SW480 (cell line): Measurements from ENCODE around the gene SULT2B1.
"Not testable (repeated sequence)": the region's sequence is repeated elsewhere in the genome, so short reads cannot be mapped to it uniquely, and the experiment has no call there.

Experiments
- DNase-seq: peaks from one replicate; pipeline ENCODE4 v3.0.0-alpha.2; 2016; ENCODE audit warnings: low spot score

SULT2B1 gene

DNA sequence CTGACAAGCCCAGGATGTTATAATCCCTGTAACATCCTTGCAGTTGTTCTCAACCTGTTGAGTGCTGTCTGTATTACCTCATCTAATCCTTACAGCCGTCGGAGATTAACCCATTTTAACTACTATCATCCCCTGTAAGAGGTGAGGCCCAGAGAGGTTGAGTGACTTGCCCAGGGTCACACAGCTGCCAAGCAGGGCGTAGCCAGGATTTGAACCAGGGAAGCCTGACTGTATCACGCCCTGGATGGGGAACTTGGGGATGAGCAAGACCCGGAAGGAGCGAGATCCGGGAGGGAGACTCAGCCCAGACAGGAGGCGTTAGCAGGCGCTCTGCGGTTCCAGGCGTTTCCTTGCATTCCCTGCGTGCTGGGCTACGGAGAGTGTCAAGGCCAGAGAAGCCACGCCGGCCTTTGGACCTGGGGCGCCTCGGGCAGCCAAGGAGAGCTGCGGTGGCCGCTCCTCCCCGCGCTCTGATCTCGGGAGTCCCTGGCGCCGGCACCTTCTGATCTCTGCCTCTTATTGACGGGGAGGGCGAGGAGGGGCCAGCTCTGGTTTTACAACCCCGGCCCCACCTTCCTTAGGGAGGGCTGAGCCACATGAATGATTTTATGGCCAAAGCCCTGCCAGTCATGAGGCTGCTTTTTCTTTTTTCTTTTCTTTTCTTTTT lies 6.2 kb downstream of the SULT2B1 start:
- DNase-seq: peak; percentile 99

DNA sequence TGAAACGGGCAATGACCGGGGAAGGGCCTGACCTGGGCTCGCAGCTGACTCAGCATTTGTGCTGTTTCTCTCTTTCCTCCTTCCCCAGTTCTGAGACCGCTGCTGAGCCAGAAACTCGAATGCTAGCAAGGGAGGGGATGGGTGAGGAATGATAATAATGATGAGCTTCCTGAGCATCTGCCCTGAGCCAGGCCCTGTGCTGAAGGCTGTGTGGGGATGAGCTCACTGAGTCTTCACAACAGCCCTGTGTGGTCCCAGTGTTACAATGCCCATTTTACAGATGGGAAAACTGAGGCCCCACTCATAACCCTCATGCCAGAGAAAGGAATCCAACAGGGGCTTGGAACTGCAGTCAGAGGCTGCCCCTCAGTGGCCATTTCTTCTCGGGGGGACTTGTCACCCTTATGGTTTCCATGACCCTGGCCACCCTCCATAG lies 8.1 kb downstream of the SULT2B1 start:
- DNase-seq: no peak

DNA sequence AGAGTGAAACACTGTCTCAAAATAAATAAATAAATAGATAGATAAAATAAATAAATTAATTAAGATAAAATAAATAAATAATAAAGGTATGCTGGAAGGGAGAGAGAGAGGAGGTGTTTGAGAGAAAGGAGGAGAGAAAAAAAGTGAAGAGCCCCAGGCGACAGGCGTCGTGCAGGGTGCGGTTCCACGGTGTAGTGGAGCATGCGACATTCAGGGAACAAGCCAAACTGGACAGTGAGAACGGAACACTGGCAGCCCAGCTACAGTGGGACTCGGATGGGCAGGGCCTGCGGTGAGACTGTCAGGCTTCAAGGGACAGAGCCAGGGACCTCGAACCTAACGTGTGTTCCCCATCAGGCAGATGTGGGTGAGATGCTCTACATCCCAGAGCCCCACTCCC lies 9.4 kb downstream of the SULT2B1 start:
- no peak for DNase-seq

DNA sequence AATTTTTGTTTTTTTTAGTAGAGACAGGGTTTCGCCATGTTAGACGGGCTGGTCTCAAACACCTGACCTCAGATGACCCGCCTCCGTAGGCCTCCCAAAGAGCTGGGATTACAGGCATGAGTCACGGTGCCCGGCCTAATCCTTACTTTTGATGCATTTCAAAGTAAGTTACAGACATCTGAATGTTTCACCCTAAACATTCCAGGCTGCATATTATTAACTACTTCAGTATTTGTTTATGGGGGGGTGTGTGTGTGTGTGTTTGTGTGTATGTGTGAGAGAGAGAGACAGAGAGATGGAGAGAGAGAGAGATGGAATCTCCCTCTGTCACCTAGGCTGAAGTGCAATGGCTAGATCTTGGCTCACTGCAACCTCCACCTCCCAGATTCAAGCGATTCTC lies 13.1 kb downstream of the SULT2B1 start:
- peak; percentile 49 for DNase-seq

DNA sequence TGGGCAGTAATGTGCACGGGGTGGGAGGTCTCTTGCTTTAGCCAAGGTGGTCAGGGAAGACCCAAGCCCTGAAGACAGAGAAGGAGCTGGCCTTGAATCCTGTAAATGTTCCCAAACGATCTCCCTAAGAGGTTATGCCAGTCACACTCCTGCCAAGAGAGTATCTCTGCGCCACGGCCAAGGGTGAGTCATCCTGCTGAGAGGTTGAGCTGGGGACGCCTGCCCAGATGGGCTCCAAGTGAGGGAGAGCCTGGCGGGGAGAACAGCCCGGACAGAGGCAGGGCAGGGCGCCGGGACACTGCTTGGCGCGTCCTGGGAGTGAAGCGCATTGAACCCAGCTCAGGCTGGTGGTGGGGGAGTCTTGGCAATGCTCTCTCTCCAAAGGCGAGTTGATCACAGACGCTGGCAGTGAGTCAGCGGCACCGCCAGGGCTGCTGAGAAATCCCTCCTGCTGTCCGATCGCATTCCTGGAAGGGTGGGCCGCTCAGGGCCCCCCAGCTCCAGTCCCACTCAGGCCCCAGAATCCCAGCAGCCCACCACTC lies 16.4 kb downstream of the SULT2B1 start:
- DNase-seq: peak; percentile 84

DNA sequence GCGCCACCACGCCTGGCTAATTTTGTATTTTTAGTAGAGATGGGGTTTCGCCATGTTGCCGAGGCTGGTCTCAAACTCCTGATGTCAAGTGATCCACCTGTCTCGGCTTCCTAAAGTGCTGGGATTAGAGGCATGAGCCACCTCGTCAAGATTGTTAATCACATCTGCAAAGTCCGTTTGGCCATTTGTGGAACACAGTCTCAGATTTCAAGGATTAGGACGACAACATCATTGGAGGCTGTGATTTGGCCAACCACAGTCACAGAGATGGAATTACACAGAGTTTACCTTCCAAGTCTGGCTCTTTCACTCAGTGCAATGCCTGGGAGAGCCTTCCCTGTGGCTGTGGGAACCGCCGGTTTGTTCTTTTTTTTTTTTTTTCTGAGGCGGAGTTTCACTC lies 17.8 kb downstream of the SULT2B1 start:
- DNase-seq: no peak

DNA sequence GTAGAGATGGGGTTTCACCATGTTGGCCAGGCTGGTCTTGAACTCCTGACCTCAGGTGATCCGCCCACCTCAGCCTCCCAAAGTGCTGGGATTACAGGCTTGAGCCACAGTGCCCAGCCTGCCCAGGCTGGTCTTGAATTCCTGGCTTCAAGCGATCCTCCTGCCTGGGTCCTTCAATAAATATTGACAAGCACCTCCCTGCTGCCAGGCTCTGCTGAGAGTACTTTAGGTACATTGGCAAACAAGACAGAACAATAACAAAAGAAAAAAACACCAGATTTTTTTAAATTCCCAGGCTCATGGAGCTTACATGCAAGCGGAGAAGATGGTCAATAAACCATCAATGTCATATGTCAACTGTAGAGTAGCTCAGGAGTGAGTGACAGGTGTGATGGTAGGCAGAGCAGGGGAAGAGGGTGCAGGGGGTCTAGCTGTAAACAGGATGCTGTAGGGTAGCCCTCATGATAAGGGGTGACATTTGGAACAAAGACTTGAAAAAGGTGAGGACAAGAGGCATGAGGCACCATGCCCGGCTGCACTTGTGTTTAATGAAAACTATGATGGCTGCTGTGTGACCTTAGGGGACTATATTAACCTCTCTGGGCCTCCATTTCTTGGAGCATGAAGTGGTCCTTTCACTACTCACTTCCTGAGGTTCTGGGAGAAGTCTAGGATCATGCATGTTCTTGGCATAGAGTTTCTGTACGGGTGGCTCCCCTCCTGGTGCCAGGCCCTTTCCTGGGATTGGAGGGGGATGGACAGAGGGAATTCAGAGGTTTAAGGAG lies 19.6 kb downstream of the SULT2B1 start:
- DNase-seq: no peak

DNA sequence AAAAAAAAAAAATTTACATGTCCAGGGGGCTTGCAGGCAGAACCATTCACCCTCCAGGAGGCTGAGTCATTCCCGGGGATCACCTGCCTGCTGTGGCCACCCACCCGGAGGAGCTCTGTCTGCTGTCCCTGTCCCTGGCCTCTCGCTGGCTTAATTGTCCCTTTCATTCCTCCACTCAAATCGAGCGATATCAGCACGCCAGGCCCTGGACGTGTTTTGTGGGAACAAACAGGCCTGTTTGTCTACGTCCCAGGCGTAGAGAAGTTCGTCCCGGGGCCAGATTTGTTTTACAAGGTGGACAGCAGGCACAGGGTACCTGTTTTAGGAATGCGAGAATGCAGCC lies 21.2 kb downstream of the SULT2B1 start:
- DNase-seq: no peak

DNA sequence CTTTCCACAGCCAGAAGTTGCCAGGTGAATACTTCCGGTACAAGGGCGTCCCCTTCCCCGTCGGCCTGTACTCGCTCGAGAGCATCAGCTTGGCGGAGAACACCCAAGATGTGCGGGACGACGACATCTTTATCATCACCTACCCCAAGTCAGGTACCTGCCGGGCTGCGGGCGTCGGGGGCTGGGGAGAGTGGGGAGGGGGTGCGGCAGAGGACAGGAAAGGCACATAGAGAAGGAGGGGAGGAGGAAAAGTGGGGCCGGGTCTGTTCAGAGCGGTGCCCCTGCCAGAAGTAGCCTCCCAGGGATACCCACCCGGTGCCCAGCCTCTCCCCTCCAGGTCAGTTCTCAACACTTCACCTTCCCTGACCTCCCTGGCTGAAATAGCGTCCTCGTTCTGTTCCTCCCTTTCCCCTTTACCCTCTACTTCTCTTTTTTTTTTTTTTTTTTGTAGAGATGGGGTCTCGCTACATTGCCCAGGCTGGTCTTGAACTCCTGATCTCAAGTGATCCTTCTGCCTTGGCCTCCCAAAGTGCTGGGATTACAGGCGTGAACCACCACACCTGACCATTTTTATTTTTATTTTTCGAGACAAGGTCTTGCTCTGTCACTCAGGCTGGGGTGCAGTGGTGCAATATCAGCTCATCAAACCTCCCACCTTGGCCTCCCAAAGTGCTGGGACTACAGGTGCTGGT lies 24.1 kb downstream of the SULT2B1 start:
- no peak for DNase-seq

DNA sequence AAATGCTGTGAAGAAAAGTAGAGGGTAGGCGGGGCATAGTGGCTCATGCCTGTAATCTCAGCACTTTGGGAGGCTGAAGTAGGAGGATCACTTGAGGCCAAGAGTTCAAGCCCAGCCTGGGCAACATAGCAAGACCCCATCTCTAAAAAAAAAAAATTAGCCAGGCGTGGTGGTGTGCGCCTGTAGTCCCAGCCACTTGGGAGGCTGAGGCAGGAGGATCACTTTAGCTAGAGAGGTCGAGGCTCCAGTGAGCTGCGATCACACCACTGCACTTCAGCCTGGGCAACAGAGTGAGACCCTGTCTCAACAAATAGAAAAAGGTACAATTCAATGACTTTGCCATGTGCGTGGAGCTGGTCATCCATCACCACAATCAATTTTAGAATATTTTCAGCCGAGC lies 25.9 kb downstream of the SULT2B1 start:
- DNase-seq: not testable (repeated sequence)

DNA sequence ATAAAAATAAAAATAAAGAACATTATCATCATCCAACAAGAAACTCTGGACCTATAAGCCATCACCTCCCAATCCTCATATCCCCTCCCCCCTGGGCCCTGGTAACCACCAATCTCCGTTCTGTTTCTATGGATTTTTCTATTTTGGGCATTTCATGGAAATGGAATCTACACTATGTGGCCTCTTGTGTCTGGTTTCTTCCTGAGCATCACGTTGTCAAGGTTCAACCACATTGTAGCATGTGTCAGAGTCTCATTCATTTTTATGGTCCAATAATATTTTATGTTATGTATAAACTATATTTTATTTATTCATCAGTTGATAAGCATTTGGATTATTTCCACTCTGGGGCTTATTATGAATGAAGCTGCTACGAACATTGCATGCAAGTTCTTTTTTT lies 26.9 kb downstream of the SULT2B1 start:
- no peak for DNase-seq

DNA sequence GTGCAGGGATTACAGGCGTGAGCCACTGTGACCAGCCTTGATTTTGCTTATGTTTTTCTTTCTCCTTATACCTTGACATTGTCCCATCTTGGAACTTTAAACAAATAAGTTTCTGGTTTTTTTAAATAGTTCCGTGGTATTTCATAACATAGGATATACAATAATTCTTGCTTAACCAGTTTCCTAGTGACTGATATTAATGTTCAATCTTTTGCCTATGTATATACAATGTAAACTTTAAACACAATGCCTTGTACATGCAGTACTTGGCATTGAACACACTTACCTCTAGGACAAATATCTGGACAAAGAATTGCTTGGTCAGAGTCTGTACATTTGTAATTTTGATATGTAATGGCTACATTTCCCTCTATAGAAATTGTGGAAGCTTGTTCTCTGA lies 30.2 kb downstream of the SULT2B1 start:
- no peak for DNase-seq

DNA sequence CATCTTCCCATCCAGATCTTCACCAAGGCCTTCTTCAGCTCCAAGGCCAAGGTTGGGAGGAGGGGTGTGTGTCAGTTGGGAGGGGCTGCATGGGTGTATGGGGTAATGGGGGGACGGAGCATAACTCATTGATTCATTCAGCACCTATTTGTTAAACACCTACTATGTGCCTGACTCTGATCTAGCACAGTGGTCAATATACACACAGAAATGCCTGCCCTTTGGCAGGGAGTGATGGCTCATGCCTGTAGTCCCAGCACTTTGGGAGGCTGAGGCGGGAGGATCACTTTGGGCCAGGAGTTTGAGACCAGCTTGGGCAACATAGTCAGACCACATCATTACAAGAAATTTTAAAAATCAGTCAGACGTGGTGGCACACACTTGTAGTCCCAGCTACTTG lies 35.4 kb downstream of the SULT2B1 start:
- DNase-seq: no peak

DNA sequence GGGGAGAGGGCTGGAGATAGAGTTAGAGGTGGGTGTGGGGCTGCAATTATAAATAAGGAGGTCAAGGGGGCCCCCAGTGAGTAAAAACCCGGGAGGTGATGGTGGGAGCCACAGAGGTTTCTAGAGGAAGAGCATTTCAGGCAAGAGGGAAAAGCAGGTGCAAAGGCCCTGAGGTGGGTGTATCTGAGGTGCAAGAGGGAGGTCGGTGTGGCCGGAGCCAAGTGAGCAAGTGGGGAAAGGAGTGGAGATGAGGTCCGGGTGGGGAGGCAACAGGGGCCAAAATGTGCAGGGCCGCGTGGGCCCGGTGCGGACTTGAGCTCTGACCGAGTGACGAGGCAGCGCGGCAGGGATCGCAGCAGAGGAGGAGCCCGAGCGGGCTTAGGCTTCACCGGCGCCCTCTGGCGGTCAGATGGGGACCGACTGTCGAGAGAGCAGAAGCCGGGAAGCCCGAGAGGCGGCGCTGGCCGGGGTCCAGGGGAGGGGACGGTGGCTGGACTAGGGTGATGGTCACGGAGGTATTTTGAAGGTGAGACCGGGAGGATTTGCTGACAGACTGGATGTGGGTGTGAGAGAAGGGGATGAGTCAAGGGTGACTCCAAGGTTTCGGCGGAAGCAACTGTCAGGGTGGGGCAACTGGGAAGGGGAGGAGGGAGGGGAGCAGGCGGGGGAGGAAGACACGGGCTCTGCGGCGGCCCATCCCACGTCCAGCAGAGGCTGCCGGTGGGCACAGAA lies 36.9 kb downstream of the SULT2B1 start:
- peak; percentile 98 for DNase-seq

DNA sequence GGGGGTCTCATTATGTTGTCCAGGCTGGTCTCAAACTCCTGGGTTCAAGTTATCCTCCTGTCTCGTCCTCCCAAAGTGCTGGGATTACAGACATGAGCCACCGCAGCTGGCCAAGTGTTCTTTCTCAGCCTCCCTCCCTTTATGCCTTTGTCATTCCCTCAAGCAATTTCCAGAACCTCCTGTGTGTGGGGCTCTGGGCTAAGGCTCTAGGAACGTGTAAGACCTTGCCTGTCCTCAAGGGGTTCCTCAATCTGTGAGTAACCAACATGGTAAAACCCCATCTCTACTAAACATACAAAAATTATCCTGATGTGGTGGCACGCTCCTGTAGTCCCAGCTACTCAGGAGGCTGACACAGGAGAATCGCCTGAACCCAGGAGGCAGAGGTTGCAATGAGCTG lies 39.0 kb downstream of the SULT2B1 start:
- DNase-seq: peak; percentile 30

DNA sequence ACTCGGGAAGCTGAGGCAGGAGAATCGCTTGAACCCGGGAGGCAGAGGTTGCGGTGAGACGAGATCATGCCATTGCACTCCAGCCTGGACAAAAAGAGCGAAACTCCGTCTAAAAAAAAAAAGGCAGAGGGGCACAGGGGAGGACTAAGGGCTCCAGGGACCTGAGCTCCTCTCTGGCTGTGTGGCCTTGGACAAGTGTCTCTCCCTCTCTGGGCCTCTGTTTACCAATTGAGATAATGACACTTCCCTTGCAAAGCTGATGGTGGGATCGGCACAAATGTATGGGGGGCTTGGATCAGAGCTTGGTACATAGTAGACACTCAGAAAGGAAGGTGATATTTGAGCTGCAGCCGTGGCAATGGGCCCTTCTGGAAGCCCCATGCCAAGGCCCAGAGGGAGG lies 43.2 kb downstream of the SULT2B1 start:
- DNase-seq: no peak

DNA sequence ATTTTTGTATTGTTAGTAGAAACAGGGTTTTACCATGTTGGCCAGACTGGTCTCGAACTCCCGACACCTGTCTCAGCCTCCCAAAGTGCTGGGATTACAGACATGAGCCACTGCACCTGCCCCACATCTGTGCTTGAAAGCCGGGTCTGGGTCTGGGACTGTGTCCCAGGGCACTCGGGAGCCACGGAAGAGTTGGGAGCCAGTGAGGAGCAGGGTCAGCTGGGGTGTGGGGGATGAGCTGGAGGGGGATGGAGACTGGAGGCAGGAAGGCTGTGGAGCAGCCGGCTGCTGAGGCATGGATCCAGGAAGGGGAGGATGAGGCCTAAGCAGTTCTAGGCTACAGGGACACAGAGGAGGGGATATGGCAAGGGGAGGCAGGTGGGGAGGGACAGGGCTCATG lies 43.9 kb downstream of the SULT2B1 start:
- no peak for DNase-seq

DNA sequence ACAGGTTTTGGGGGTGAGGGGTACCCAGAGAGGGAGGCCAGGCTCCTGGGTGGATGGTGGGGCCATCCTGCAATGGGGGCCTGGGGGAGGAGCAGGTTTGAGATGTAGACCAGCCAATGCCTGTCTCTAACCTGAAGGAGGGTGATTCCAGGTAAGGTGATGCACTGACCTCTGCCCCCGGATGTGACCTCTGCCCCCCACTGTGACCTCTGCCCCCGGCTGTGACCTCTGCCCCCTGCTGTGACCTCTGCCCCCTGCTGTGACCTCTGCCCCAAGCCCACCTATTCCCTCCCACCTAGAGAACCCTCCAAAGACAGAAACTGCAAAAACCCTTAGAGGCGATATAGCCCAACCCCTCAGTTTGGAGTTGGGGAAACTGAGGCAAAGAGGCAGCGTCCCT lies 44.3 kb downstream of the SULT2B1 start:
- DNase-seq: no peak

DNA sequence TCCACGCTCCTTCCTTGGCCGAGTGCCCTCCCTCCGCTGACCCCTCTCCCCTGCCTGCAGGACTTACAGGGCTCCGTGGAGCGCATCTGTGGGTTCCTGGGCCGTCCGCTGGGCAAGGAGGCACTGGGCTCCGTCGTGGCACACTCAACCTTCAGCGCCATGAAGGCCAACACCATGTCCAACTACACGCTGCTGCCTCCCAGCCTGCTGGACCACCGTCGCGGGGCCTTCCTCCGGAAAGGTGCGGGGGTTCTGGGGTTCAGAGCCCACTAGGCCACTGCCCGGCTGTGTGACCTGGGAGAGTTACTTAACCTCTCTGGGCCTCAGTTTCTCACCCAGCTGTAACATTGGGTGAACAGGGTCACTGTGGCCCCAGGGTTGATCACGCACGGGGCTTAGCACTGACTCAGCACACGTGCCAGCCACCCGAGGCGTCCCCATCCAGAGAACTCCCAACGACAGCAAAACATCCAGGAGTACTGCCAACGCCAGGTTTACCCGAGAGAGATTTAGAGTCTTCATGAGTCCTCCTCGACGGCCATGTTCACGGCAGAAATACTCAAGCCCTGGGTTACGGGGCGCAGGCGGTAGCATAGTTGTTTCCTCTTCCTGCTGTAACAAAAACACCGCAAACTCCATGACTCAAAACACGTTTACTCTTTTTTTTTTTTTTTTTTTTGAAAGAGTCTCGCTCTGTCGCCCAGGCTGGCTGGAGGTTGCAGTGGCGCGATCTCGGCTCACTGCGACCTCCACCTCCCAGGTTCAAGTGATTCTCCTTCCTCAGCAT lies 44.9 kb downstream of the SULT2B1 start:
- DNase-seq: no peak

DNA sequence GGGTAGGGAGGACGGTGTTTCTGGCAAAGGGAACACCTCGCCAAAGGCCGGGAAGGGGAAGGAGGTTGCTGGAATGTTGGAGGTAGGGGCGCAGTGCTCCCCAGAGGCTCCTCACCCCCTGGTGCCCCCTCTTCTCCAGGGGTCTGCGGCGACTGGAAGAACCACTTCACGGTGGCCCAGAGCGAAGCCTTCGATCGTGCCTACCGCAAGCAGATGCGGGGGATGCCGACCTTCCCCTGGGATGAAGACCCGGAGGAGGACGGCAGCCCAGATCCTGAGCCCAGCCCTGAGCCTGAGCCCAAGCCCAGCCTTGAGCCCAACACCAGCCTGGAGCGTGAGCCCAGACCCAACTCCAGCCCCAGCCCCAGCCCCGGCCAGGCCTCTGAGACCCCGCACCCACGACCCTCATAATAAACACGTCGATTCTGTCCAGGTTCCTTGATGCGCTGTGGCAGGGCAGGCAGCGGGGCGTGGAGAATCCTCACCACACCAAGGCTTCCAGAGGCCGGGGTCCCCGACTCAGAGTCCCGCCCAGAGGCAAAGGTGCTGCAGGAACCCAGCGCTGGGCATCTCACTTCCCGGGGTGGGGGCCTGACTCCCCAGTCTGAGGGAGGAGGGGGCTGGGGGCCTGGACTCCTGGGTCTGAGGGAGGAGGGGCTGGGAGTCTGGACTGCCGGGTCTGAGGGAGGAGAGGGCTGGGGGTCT lies 47.2 kb downstream of the SULT2B1 start:
- DNase-seq: no peak
